GM12801 (cell line): ENCODE data around the gene EML6.

Source experiments
- TF ChIP-seq, protein P1 (sequence below): IDR thresholded peaks from one replicate; pipeline ENCODE4 v1.5.1; 2011; ENCODE audit warnings: control low read depth; ENCODE audit not compliant: insufficient read length; ENCODE audit errors: extremely low read depth

Gene EML6

GRCh38 chr2:54681416-54681815 is 42.0 kb upstream of the EML6 start:
- TF ChIP-seq, protein P1, sequence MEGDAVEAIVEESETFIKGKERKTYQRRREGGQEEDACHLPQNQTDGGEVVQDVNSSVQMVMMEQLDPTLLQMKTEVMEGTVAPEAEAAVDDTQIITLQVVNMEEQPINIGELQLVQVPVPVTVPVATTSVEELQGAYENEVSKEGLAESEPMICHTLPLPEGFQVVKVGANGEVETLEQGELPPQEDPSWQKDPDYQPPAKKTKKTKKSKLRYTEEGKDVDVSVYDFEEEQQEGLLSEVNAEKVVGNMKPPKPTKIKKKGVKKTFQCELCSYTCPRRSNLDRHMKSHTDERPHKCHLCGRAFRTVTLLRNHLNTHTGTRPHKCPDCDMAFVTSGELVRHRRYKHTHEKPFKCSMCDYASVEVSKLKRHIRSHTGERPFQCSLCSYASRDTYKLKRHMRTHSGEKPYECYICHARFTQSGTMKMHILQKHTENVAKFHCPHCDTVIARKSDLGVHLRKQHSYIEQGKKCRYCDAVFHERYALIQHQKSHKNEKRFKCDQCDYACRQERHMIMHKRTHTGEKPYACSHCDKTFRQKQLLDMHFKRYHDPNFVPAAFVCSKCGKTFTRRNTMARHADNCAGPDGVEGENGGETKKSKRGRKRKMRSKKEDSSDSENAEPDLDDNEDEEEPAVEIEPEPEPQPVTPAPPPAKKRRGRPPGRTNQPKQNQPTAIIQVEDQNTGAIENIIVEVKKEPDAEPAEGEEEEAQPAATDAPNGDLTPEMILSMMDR, result no peak

GRCh38 chr2:54683596-54683995 is 39.9 kb upstream of the EML6 start:
- TF ChIP-seq, protein P1, result no peak

DNA sequence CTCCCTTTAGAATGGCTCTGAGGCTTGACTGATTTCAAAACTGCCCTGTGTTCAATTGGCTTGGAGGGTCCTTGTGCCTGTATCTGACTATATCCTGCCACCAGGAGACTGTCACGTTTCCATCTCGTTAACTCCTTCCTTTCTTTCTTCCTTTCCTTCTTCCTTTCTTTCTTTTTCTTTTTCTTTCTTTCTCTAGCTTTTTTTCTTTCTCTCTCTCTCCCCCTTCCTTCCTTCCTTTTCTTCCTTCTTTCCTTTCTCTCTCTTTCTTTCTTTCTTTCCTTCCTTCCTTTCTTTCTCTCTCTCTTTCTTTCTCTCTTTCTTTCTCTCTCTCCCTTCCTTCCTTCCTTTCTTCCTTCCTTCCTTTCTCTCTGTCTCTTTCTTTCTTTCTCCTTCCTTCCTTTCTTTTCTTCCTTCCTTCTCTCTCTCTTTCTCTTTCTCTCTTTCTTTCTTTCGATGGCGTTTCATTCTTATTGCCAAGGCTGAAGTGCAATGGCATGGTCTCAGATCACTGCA is 38.1 kb upstream of the EML6 start:
- TF ChIP-seq, protein P1, result no peak

DNA sequence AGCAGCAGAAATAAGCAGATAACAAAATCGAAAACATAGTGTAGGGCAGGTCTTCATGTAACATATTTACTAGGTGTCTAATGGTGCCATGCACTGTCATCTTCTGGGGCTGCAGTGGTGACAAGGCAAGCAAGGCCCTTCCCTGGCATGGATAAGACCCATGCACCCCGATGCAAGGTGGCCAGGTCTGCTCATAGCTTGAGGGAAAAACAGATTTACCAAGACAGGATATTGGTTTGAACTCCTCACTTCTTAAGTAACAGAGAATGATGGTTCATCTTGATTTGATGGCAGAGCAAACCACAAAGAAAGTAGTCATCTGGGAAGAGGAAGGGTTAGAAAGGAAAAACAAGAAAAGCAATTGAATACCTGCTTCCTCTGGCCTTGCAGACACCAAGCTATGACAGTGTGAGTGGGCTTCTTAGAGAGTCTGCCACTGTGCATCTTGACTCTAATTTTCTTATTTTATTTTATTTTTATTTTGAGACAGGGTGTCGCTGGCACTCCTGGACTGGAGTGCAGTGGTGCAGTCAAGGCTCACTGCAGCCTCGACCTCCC is 35.8 kb upstream of the EML6 start:
- TF ChIP-seq, protein P1, result no peak

GRCh38 chr2:54691445-54692135 is 31.9 kb upstream of the EML6 start:
- TF ChIP-seq, protein P1, result no peak

DNA sequence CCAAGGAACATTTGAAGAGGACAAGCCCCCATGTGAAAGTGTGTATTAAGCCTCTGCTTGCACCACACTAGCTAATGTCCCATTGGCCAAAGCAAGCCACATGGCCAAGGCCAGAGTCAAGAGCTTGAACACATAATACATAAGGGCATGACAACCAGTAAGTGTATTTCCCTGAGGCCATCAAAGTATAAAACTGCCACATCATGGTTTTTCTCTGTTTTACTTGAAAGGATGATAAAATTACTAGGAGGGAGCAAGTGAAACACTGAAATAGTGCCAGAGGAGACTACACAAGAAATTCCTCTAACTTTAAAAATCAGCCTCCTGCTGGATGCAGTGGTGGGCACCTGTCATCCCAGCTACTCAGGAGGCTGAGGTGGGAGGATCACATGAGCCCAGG is 30.9 kb upstream of the EML6 start:
- TF ChIP-seq, protein P1, result no peak

GRCh38 chr2:54695378-54695777 is 28.1 kb upstream of the EML6 start:
- TF ChIP-seq, protein P1, result no peak
